Embryonic facial prominence (tissue), 1 donor: ENCODE measurements around the gene KIF3C.
A peak's percentile ranks its signal among the peaks of the same experiment; 100 is the strongest.
"Not testable (repeated sequence)": the region's sequence is repeated elsewhere in the genome, so short reads cannot be mapped to it uniquely, and the experiment has no call there.

Experiments used
- DNase-seq: peaks from one replicate; pipeline ENCODE4 v3.0.0-alpha.2; 2016; ENCODE audit errors: extremely low spot score

KIF3C gene

DNA sequence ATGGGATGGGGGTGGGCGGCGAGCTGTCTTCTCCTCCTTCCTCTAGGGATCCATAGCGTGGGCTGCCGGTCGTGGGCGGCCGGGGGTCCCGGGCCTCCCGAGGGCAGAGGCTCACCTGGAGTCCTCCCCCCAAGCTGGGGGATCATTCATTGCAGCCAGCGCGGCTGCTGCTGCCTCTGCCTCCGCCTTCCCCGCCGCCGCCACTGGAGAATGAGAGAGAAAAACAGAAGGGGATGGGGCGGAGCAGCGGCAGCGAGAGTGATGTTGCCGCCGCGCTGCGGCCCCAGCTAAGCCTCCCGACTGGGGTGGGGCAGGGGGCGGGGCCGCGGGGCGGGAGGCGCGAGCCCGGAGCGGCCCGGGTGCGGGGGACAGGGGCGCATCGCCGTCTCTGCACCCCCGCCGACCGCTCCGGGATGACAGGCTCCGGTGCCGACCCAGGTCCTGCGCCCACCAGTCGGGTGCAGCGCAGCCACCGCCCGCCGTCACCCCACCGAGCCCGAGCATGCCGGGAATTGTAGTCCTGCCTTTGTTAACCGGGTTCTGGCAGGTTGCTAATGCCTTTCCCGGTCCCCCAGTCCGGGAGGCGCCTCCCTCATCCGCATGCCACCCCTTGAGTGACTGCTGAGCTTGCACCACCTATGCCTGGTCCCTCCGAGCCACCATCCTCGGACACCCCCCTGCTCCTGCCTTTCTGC lies at the start of gene KIF3C:
KIF3C (minus strand) TSS at position 225 of the 695 bp plus-strand sequence. CDS start 580 bp downstream, outside the sequence.
- peak; percentile 57 for DNase-seq

DNA sequence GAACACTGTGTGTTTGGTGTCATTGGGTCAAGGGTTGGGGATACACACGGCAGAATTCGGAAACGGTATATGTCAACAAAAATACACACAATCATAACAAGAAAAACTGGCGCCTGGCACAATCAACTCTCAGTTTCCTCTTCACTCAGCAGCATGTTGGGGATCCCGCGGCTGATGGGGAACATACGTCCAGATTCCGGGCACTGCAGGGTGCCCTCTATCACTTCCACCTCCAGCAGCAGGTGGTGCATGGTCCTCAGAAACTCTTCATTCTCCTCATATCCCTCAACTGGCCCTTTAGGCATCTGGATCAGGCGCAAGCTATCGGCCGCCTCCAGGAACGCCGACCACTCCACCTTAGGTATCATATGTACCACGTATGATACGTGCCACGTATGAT lies 45.8 kb upstream of the KIF3C start:
- not testable (repeated sequence) for DNase-seq

DNA sequence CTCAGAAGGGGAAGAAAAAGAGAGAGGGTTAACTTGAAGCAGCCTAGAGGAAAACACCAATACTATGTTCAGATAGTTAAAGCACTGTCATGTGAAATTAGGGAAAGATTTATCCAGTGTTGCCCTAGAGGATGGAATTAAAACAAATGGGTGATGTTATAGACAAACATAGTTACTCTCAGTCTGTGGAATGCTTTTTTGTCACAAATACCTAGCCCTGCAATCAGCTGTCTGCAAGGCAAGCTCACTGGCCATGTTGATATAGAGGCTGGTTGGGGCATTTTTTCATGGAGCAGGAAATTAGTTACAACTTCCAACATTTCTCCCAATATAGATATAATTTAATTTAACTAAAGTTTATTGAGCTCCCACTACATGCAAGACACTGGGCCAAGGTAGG lies 43.2 kb upstream of the KIF3C start:
- no peak for DNase-seq

DNA sequence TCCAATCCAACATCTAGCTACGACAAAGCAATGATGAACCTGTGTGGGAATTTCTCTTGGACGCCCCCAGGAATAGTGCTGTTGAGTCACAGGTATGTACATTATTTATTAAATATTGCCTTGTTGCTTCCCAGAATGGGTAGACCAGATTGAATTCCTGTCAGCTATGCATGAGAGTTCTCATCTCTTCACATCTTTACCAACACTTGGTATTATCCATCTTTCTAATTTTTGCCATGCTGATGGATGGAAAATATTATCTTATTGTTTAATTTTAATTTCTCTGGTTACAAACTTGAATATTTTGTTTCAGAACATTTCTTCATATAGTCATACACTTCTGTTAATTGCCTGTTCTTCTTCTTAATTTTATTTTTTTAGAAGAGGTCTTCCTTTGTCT lies 42.0 kb upstream of the KIF3C start:
- no peak for DNase-seq

DNA sequence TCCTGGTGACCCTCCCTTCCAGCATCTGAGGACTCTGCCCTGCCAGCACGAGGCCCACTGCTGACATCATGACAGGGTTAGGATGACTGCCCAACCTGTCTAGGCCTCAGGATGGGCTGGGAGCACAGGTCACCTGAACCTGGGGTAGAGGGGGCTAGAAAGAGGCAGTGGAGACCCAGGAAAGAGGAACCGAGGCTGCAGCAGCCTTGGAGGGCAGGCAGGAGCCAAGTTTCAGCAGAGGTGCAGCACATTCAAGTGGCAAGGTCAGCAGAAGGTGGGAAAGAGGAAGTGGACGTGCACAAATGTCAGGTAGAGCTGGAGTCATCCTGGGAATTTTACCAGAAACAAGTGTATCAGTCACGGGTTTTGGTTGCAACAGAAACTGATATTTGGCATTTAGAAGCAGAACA lies 37.9 kb upstream of the KIF3C start:
- no peak for DNase-seq

DNA sequence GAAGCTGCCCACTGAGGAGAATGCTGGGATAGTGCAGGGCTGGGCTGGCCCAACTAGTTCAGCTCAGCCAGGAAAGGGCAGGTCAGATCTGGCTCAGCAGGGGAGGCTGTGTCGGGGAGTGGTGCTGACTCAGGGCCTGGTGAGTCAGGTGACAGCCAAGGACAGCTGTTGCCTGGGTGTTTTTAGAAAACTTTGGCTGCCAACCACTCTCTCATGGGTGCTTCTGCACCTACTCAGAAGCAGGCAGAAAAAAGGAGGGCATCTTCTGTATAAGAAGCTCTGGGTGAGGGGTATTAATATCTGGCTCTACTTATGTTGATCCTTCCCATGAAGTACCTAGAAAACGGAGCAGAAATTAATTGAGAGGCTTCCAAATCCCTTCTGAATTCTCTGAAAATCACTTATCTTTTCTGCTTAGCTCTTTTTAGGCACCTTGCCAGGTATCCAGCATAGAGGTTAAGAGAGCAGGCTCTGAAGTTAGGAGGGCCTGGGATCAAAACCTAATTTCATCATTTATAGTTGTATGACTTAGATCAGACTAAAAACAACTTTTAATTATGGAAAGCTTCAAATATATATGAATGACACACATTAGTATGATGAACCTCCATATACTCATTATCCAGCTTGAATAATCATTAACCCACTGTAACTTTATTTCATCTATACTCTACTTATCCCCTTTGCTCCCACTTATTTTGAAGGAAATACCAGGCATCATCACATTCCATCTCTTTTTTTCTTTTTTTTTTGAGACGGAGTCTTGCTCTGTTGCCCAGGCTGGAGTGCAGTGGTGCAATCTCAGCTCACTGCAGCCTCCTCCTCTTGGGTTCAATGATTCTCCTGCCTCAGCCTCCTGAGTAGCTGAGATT lies 36.1 kb upstream of the KIF3C start:
- no peak for DNase-seq

DNA sequence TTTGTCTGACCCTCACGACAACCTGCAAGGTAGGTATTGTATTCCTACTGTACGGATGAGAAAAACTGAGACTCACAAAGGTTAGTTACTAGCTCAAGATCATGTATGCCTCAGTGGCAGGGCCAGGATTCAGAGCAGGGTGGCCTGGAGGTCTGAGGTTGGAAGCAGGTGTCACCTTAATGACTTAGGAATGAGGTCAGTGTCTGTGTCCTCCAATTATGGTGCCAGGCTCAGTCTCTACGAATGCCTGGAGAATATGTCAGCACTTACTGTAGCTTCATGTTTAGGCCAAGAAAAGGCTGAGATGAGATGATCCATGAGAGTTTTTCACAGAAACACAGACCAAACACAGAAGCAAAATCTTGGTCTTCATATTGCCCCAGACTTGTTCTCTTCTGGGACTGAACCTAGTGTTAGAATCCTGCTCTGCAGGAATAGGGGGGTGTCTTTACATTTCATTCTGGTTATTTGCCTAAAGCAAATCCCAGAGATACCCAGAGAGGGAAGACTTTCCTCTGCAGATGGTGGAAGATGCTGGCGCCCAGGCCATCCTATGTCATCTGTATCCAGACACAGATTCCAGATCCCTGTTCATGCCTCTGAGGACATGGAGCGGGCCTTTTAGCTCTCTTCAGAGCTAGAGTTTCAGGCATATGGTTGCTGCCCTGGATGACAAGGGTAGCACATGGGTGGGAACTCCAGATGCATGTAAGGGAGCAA lies 35.3 kb upstream of the KIF3C start:
- no peak for DNase-seq

DNA sequence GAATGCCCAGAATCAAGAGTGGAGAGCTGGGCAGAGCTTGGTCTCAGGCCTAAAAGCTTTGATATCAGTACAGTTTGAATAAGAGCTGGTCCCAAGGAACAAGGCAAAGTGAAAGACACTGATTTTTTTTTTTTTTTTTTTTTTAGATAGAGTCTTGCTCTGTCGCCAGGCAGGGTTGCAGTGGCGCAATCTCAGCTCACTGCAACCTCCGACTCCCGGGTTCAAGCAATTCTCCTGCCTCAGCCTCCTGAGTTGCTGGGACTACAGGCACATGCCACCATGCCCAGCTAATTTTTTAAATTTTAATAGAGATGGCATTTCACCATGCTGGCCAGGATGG lies 34.4 kb upstream of the KIF3C start:
- DNase-seq, result not testable (repeated sequence)

DNA sequence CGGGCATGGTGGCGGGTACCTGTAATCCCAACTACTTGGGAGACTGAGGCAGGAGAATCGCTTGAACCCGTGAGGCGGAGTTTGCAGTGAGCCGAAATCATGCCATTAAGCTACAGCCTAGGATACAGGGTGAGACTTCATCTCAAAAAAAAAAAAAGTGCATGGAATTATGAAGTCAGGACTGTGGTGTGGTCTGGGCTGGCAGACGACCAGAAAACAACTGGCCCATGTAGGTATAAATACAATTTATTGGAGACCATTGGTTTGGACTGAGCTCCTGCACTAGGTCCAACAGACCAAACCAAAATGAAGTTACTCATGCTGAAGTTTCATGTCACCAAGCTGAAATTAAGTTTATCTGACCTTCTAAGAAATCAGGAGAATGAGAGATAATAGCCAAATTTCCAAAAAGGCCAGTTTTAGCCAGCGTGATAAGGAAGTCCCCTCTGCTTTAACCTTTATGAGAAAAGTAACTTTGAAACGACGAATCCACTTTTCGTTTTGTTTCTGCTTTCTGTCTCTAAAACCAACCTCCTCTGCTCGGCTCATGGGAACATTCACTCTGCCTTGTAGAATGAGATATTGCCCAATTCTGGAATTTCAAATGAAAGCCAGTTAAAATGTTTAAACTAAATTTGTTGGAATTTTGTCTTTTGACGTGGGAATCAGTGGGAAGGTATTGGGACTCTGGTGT lies 33.9 kb upstream of the KIF3C start:
- DNase-seq, result no peak

DNA sequence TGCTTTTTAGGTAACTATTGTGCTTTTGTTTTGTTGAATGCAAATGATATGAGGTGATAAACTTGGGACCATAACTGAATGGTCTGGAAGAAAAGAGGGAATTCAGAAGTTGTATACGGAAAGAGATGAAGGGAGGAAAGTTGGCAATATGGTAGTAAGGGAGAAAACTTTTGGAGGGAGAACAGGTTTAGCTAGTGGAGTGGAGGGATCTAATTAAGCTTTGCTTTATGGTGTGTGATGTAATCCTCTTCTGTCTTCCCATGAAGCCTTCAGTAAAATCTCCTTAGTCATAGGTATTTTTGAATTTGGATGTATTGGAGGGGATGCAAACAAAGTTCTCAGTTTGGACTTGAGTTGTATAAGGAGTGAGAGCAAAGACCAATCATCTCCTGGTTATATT lies 31.4 kb upstream of the KIF3C start:
- DNase-seq, result no peak

DNA sequence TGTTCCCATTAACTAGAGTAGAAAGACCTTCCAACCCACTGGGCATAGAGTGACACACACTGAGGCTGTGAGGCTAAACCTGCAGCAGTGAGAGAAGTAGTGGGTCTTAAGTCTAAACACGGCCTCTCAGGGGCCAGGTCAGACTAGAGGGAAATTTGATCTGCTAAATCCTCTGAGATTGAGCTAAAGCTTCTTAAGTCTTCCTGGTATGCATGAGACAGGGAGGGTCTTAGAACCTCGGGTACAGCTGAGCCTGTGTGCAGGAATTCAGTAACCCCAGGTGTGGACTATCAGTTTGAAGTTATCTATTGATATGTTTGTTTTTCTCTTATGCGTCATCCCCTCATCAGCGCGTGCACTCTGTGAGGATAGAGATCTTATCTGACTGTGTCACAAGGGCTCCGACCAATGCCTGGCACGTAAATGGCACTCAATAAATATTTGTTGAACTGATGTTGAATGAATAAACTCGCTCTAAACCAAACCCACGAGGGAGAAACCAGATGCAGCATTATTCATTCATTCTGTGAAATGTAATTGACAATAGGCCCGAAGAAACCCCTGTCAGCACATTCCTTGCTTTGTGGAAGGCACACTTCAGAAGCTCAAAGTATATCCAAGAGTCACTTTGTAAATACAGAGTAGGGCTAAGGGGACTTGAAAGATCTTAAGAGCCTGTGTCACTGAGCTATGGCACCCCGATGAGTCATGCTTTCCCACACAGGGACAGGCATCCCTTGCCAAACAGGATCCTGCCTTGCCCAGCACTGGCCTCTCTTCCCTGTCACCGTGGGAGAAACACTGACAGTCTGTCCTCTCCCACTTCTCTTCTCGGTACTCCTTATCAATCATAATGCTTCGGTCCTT lies 29.9 kb upstream of the KIF3C start:
- no peak for DNase-seq

DNA sequence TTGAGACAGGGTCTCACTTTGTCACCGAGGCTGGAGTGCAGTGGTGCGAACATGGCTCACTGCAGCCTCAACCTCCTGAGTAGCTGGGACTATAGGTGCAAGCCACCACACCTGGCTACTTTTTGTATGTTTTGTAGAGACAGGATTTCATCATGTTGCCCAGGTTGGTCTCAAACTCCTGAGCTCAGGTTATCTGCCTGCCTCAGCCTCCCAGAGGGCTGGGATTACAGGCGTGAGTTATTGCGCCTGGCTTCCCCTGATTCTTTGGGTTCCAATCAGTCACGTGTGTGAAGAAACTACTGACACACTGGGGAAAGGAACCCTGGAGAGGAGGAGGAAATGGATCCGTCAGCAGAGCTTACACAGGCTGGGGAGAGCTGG lies 29.3 kb upstream of the KIF3C start:
- no peak for DNase-seq

DNA sequence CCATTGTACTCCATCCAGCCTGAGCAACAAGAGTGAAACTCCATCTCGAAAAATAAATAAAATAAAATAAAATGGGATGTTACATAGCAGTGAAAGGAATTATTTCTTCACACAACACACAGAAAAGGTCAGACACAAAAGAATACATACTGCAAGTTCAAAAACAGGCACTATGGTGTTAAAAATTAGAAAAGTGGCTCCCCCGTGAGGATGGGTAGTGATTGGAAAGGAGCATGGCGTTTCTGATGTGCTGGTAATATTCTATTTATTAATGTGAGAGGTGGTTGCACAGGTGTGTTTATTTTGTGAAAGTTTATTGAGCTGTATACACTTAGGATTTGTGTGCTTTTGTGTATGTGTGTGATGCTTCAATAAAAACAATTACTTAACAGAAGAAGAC lies 28.6 kb upstream of the KIF3C start:
- DNase-seq, result no peak

DNA sequence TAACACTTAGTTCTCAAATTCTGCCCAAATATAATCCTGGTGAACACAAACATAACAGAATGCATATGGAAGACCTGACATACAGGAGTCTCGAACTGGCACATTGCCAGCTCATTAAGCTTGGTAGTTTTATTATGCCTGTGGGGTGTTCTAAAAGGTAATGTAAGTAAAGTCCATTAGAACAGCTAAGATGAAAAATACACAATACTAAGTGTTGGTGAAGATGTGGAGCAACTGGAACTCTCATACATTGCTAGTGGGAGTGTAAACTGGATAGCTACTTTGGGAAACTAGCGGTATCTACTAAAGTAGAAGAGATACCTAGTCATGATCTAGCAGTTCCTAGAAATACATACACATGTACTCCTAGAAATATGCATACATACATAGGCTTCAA lies 27.3 kb upstream of the KIF3C start:
- DNase-seq, result no peak

DNA sequence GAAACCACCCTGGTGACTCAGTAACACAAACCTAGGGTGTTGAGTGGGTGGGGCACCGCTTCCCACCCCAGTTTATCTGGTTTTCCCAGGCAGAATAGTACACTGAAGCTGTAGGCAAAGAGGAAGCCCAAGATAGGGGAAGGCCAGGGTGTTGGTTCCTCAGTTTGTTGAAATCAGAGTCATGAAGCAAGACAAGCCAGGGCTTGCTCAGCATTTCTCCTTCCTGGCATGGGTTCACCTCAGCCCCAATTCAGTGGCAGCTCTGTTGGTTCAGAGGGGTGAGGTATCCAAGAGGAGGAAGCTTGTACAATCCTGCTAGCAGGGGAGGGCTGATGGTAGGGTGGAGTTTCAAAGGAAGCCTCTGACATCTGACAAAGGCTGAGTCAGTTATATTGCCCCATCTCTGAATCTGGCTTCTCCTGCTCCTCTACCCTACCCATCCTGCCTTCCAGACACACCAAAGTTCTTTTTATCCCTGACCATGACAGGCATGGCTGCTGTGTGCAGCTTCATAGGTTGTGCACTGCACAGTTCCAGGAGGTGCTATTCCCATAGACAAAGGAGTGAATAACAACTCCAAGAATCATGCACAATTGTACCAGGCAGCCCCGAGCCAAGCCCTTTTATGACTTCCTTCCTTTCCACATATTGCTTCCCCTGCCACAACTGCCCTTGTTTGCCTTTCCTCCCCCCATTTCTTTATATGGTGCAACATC lies 26.7 kb upstream of the KIF3C start:
- DNase-seq, result no peak

DNA sequence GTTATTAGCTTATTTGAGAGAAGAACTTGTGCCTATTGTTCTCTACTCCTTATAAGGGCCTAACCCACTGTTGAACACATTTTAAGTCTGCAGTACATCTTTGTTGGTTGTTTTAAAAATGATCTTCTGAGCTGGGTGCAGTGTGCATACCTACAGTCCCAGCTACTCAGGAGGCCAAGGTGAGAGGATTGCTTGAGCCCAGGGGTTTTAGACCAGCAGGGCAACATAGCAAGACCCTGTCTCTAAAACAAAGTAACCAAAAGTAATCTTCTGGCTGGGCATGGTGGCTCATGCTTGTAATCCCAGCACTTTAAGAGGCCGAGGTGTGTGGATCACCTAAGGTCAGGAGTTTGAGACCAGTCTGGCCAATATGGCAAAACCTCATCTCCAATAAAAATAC lies 25.8 kb upstream of the KIF3C start:
- DNase-seq, result no peak

DNA sequence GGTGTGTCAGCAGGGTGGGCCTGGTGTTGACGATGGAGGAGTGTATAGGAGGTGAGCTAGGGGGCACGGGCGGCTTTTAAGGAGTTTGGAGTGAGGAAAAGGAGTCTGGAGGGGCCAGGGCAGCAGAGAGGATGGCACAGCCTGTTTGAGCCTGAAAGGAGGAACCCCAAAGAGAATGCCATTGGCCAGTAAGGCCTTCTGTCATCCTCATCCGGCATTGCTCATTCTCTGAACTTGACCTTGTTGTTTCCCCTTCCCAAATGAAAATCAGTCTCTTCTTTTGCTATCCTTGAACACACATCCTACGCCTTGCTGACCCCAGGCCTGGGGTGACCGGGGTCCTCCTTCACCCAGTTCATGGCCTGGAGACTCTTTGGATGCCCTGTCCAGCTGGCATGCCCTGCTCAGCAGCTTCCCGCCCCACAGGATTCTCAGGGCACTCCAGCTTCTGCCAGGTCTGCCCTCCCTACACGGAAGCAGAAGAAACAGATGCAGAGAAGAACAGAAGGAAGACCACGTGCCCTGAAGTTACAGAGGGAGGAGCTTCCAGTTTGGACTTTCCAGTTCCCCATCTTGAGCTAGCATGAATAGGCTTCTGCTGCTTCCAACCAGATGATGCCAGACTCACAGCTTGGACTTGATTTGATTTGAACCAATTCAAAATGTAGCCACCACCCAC lies 20.5 kb upstream of the KIF3C start:
- no peak for DNase-seq

DNA sequence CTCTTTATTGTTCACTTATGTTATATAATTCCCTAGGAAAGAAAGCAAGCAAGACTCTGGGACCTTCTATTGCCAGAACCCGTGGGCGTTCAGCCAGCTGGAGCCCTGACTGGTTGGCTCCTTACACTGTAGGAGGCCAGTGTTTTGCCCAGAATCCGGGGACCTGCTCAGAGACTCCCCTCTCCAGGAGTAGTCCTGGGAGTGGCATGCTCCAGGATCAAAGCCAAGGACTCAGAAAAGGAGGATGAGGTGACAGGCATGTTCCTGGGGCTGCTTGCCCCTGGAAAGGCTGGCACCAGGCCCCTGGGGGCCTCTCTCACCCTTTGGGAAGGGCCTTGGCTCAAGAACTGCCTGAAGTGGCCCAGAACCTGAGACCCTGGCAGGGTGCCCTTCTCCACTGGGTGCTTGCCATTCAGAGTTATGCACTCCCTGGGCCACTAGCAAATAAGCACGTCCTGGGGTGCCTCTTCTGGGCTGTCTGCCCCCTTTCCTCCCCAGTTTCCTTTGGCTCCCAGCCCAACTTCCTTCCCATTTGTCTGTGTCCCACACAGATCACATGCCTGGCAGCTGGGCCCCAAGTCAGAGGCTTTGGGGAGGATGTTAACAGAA lies 19.6 kb upstream of the KIF3C start:
- DNase-seq, result no peak

DNA sequence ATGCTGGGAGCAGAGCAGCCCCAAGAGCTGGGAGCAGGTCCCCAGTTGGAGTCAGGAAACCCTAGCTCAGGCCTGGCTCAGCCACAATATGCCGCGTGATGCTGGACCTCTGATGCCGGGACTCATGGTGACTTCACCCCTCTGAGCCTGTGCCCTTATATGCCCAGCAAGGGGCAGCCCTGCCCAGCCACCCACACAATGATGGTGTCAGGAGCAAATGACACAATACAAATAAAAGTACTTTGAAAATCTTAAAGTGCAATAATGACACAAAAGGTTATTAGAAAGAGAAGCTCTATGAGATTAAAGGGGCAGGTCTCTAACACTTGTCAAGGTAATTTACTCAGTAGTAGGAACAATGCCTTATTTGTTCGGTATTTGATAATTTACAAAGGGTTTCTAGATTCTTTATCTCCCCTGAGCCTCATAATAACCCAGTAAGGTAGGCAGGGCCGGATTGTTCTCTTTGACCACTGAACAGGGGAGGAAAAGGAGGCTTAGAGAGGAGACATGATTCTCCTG lies 18.3 kb upstream of the KIF3C start:
- DNase-seq, result no peak
